Fibroblast of skin of scalp (primary cell): Measurements from ENCODE around the gene NAT8L.

Experiments used
- DNase-seq: peaks from one replicate; pipeline ENCODE4 v3.0.0-alpha.2; 2013

Gene NAT8L

GRCh38 chr4:2076908-2077536 lies 17.9 kb downstream of the NAT8L start:
- DNase-seq: no peak

GRCh38 chr4:2077537-2078460 lies 18.7 kb downstream of the NAT8L start:
- no peak for DNase-seq

GRCh38 chr4:2078584-2078983 lies 19.5 kb downstream of the NAT8L start:
- no peak for DNase-seq

- no peak for DNase-seq
Measured at GRCh38 chr4:2079006-2079405, 19.9 kb downstream of the NAT8L start.

- DNase-seq: no peak
Measured at GRCh38 chr4:2079926-2080325, 20.8 kb downstream of the NAT8L start.

GRCh38 chr4:2080429-2081300 lies 21.5 kb downstream of the NAT8L start:
- no peak for DNase-seq

- DNase-seq: no peak
Measured at GRCh38 chr4:2081540-2081939, 22.4 kb downstream of the NAT8L start.

GRCh38 chr4:2082118-2082517 lies 23.0 kb downstream of the NAT8L start:
- DNase-seq: no peak

GRCh38 chr4:2082627-2083026 lies 23.5 kb downstream of the NAT8L start:
- no peak for DNase-seq

- no peak for DNase-seq
Measured at GRCh38 chr4:2083116-2083825, 24.1 kb downstream of the NAT8L start.

GRCh38 chr4:2083826-2084160 lies 24.7 kb downstream of the NAT8L start:
- DNase-seq: no peak

- no peak for DNase-seq
Measured at GRCh38 chr4:2084316-2084715, 25.2 kb downstream of the NAT8L start.

- no peak for DNase-seq
Measured at GRCh38 chr4:2085496-2085901, 26.4 kb downstream of the NAT8L start.

GRCh38 chr4:2087170-2087569 lies 28.0 kb downstream of the NAT8L start:
- no peak for DNase-seq

- DNase-seq: no peak
Measured at GRCh38 chr4:2089222-2089621, 30.1 kb downstream of the NAT8L start.

GRCh38 chr4:2090642-2091041 lies 31.5 kb downstream of the NAT8L start:
- DNase-seq: no peak

GRCh38 chr4:2091990-2092668 lies 33.0 kb downstream of the NAT8L start:
- no peak for DNase-seq

GRCh38 chr4:2092669-2093053 lies 33.5 kb downstream of the NAT8L start:
- DNase-seq: no peak

GRCh38 chr4:2093265-2093664 lies 34.1 kb downstream of the NAT8L start:
- no peak for DNase-seq

GRCh38 chr4:2094545-2094944 lies 35.4 kb downstream of the NAT8L start:
- DNase-seq: no peak

GRCh38 chr4:2095236-2096072 lies 36.3 kb downstream of the NAT8L start:
- DNase-seq: peak; percentile 11
